HG03108 (cell line): ENCODE results near the gene DMXL1.

Experiments used
- ATAC-seq: cut with Tn5 transposase; IDR thresholded peaks from one replicate; pipeline ENCODE4 v1.9.1; 2021; ENCODE audit warnings: moderate library complexity; ENCODE audit not compliant: unreplicated experiment

Gene DMXL1

GRCh38 chr5:119263639-119264038, 192.8 kb downstream of the DMXL1 start:
- ATAC-seq = no peak

GRCh38 chr5:119264186-119264585, 193.3 kb downstream of the DMXL1 start:
- no peak for ATAC-seq

GRCh38 chr5:119267958-119268386, 197.1 kb downstream of the DMXL1 start:
- peak; percentile 62 for ATAC-seq

- ATAC-seq = peak; percentile 87
Observed at GRCh38 chr5:119268387-119269060, 197.6 kb downstream of the DMXL1 start.

- ATAC-seq = peak; percentile 2
Observed at GRCh38 chr5:119269061-119269944, 198.4 kb downstream of the DMXL1 start.

- ATAC-seq = no peak
Observed at GRCh38 chr5:119270121-119270565, 199.3 kb downstream of the DMXL1 start.

GRCh38 chr5:119270960-119271757, 200.3 kb downstream of the DMXL1 start:
- ATAC-seq = no peak

- no peak for ATAC-seq
Observed at GRCh38 chr5:119271758-119272730, 201.2 kb downstream of the DMXL1 start.

- ATAC-seq = no peak
Observed at GRCh38 chr5:119273391-119273839, 202.5 kb downstream of the DMXL1 start.

- ATAC-seq = peak; percentile 0
Observed at GRCh38 chr5:119274030-119274766, 203.3 kb downstream of the DMXL1 start.

GRCh38 chr5:119274767-119275130, 203.9 kb downstream of the DMXL1 start:
- ATAC-seq = peak; percentile 28

GRCh38 chr5:119275146-119275545, 204.3 kb downstream of the DMXL1 start:
- no peak for ATAC-seq

- peak; percentile 67 for ATAC-seq
Observed at GRCh38 chr5:119275601-119276173, 204.8 kb downstream of the DMXL1 start.

GRCh38 chr5:119276978-119277377, 206.1 kb downstream of the DMXL1 start:
- no peak for ATAC-seq

- ATAC-seq = no peak
Observed at GRCh38 chr5:119279093-119279492, 208.2 kb downstream of the DMXL1 start.

GRCh38 chr5:119280380-119280779, 209.5 kb downstream of the DMXL1 start:
- no peak for ATAC-seq

GRCh38 chr5:119282628-119283027, 211.7 kb downstream of the DMXL1 start:
- no peak for ATAC-seq

GRCh38 chr5:119284031-119284430, 213.1 kb downstream of the DMXL1 start:
- no peak for ATAC-seq
